Activated CD4-positive, CD25-positive, alpha-beta regulatory T cell treated with anti-CD3 and anti-CD28 coated beads, Interleukin-2, amount 50 U/mL, for 72 hours (primary cell): ENCODE data around the gene TRIP11.
A peak's percentile ranks its signal among the peaks of the same experiment; 100 is the strongest.
"Not testable (repeated sequence)": the region's sequence is repeated elsewhere in the genome, so short reads cannot be mapped to it uniquely, and the experiment has no call there.

Source experiments
- DNase-seq: peaks from one replicate; pipeline ENCODE4 v3.0.0; 2021

The TRIP11 gene

GRCh38 chr14:92039719-92040430 lies at the start of gene TRIP11:
Gene TRIP11 (minus strand): TSS chr14:92040059. CDS start chr14:92039685, 374 bp downstream.
- peak; percentile 90 for DNase-seq

GRCh38 chr14:92088494-92088893 lies 48.6 kb upstream of the TRIP11 start:
- DNase-seq, result no peak

- DNase-seq, result no peak
Observed at GRCh38 chr14:92074555-92074954, 34.7 kb upstream of the TRIP11 start.

- no peak for DNase-seq
Observed at GRCh38 chr14:92058006-92058917, 18.4 kb upstream of the TRIP11 start.

- no peak for DNase-seq
Observed at GRCh38 chr14:92049781-92050180, 9.9 kb upstream of the TRIP11 start.

- DNase-seq, result not testable (repeated sequence)
Observed at GRCh38 chr14:92049221-92049620, 9.4 kb upstream of the TRIP11 start.

- DNase-seq, result not testable (repeated sequence)
Observed at GRCh38 chr14:92045904-92046303, 6.0 kb upstream of the TRIP11 start.

- DNase-seq, result not testable (repeated sequence)
Observed at GRCh38 chr14:92041766-92042165, 1.9 kb upstream of the TRIP11 start.

- no peak for DNase-seq
Observed at GRCh38 chr14:92041203-92041602, 1.3 kb upstream of the TRIP11 start.

- DNase-seq, result no peak
Observed at GRCh38 chr14:92040431-92041051, 682 bp upstream of the TRIP11 start.

- no peak for DNase-seq
Observed at GRCh38 chr14:92039063-92039718, 668 bp downstream of the TRIP11 start.

GRCh38 chr14:92037989-92038388 lies 1.9 kb downstream of the TRIP11 start:
- no peak for DNase-seq

GRCh38 chr14:92035890-92036289 lies 4.0 kb downstream of the TRIP11 start:
- DNase-seq, result no peak

GRCh38 chr14:92033906-92034687 lies 5.8 kb downstream of the TRIP11 start:
- no peak for DNase-seq

- no peak for DNase-seq
Observed at GRCh38 chr14:92033433-92033832, 6.4 kb downstream of the TRIP11 start.

GRCh38 chr14:92026548-92027190 lies 13.2 kb downstream of the TRIP11 start:
- no peak for DNase-seq

- DNase-seq, result no peak
Observed at GRCh38 chr14:92022036-92022435, 17.8 kb downstream of the TRIP11 start.

GRCh38 chr14:92021523-92021922 lies 18.3 kb downstream of the TRIP11 start:
- no peak for DNase-seq

- DNase-seq, result no peak
Observed at GRCh38 chr14:92014040-92014439, 25.8 kb downstream of the TRIP11 start.

- DNase-seq, result no peak
Observed at GRCh38 chr14:92012121-92012748, 27.6 kb downstream of the TRIP11 start.

GRCh38 chr14:92010644-92011043 lies 29.2 kb downstream of the TRIP11 start:
- no peak for DNase-seq
